HCT116 (cell line): Measurements from ENCODE around the gene PDE2A. TPM values are rescaled to one million over a fixed set of nuclear protein-coding genes. Genes with fewer than 3 reads are reported as not detected.

Experiments
- ATAC-seq: fragments of 200-7000 bp; cut with Tn5 transposase; 2 replicates; pipeline ENCODE4 v1.9.1; 2020; ENCODE audit warnings: mild to moderate bottlenecking, moderate library complexity
- BruUV-seq: library from RNA; stranded (reverse); fragments of 400-500 nt; replicated peaks from 2 replicates; lab custom pipeline; 2021; lab: Mats Ljungman, UMichigan
- CTCF ChIA-PET: fragments of 300-600 bp; sonication (Branson Sonifier 250); formaldehyde crosslinking; loops from one replicate; lab custom pipeline; 2021; ENCODE audit warnings: antibody characterized with exemption; lab: Charles Lee
- POLR2A ChIA-PET: fragments of 300-600, 350-600 bp; sonication (Branson Sonifier 250); formaldehyde crosslinking; loops from one replicate; lab custom pipeline; 2021; ENCODE audit warnings: antibody characterized with exemption; lab: Charles Lee
- RAD21 ChIA-PET, 2 experiments: fragments of 300-600 bp; sonication (Branson Sonifier 250); formaldehyde crosslinking; loops; one replicate each; lab custom pipeline; 2023; ENCODE audit warnings: low total read pairs in 2 of 2; ENCODE audit not compliant: uncharacterized antibody in 2 of 2, unreplicated experiment in 2 of 2, low non-redundant PET in 1 of 2; lab: Charles Lee
- DNase-seq: peaks from one replicate; pipeline ENCODE4 v3.0.0-alpha.2; 2010; ENCODE audit warnings: low read depth, low spot score
- H2AFZ ChIP-seq: fragments of 200-600 bp; shearing (Covaris generic), sonication (generic); 2 replicates; pipeline ENCODE4 v1.6.1; 2017; ENCODE audit warnings: low read depth, mixed run types, mixed read lengths, antibody characterized with exemption, low read length; ENCODE audit not compliant: poor library complexity, severe bottlenecking
- H3K27ac ChIP-seq: 2 replicates; pipeline ENCODE4 v1.5.1; 2012; ENCODE audit warnings: low read depth, low read length
- H3K27me3 ChIP-seq: fragments of 200-600 bp; sonication (generic); 2 replicates; pipeline ENCODE4 v1.6.1; 2016; ENCODE audit warnings: mixed run types, low read length, mixed read lengths; ENCODE audit not compliant: insufficient read depth
- H3K36me3 ChIP-seq, 2 experiments: fragments of 200-500 bp in 1 of 2; fragments of 200-600 bp in 1 of 2; sonication (Bioruptor generic) in 1 of 2; sonication (generic) in 1 of 2; 2 replicates each; pipeline versions ENCODE4 v1.5.1 to v1.6.1; 2014 to 2016; ENCODE audit warnings: low read length in 2 of 2, inconsistent platforms in 1 of 2, mixed read lengths in 1 of 2, mixed run types in 1 of 2; ENCODE audit not compliant: insufficient read depth in 2 of 2, control insufficient read depth in 1 of 2
- H3K4me1 ChIP-seq, 2 experiments: fragments of 200-600 bp in 1 of 2; sonication (generic) in 1 of 2; 2 replicates each; pipeline versions ENCODE4 v1.5.1 to v1.6.1; 2012 to 2017; ENCODE audit warnings: low read length in 2 of 2, inconsistent platforms in 1 of 2, mild to moderate bottlenecking in 1 of 2, mixed read lengths in 1 of 2, mixed run types in 1 of 2, moderate library complexity in 1 of 2; ENCODE audit not compliant: insufficient read depth in 2 of 2, control insufficient read depth in 1 of 2
- H3K4me2 ChIP-seq: fragments of 200-600 bp; sonication (generic); 2 replicates; pipeline ENCODE4 v1.6.1; 2017; ENCODE audit warnings: mixed run types, low read length, mixed read lengths
- H3K4me3 ChIP-seq, 2 experiments: fragments of 200-600 bp in 1 of 2; sonication (generic) in 1 of 2; replicated peaks in 1 of 2; 2 replicates each; pipeline ENCODE4 v1.5.1; 2011 to 2016; ENCODE audit warnings: low read length in 2 of 2, control low read depth in 1 of 2, low read depth in 1 of 2, mild to moderate bottlenecking in 1 of 2, mixed read lengths in 1 of 2, mixed run types in 1 of 2
- H3K79me2 ChIP-seq: fragments of 200-600 bp; sonication (generic); 2 replicates; pipeline ENCODE4 v1.6.1; 2017; ENCODE audit warnings: mild to moderate bottlenecking, mixed run types, low read length, moderate library complexity, mixed read lengths; ENCODE audit not compliant: insufficient read depth
- H3K9ac ChIP-seq: fragments of 200-600 bp; sonication (generic); 2 replicates; pipeline ENCODE4 v1.6.1; 2016; ENCODE audit warnings: low read length, mixed read lengths
- H3K9me2 ChIP-seq: fragments of 200-600 bp; sonication (generic), shearing (Covaris generic); 2 replicates; pipeline ENCODE4 v1.6.1; 2017; ENCODE audit warnings: mixed run types, mild to moderate bottlenecking, moderate library complexity; ENCODE audit not compliant: insufficient read depth
- H3K9me3 ChIP-seq, 2 experiments: fragments of 200-500 bp in 1 of 2; fragments of 200-600 bp in 1 of 2; sonication (Bioruptor generic) in 1 of 2; sonication (generic) in 1 of 2; 2 replicates each; pipeline ENCODE4 v1.6.1; 2014 to 2017; ENCODE audit warnings: low read length in 2 of 2, mixed read lengths in 2 of 2, inconsistent platforms in 1 of 2, low read depth in 1 of 2, mild to moderate bottlenecking in 1 of 2, mixed run types in 1 of 2, moderate library complexity in 1 of 2; ENCODE audit not compliant: control insufficient read depth in 1 of 2, insufficient read depth in 1 of 2
- H4K20me1 ChIP-seq: fragments of 200-600 bp; sonication (generic), shearing (Covaris generic); 2 replicates; pipeline ENCODE4 v1.6.1; 2017; ENCODE audit warnings: mixed run types, mild to moderate bottlenecking, moderate library complexity; ENCODE audit not compliant: insufficient read depth
- ELF1 ChIP-seq: IDR thresholded peaks from 2 replicates; pipeline ENCODE4 v1.6.1; 2012; ENCODE audit warnings: low read depth, borderline replicate concordance
- RAD21 ChIP-seq: IDR thresholded peaks from 2 replicates; pipeline ENCODE4 v1.6.1; 2012; ENCODE audit warnings: low read depth, mild to moderate bottlenecking
- REST ChIP-seq: IDR thresholded peaks from 2 replicates; pipeline ENCODE4 v1.6.1; 2012; ENCODE audit warnings: low read depth
- SIN3A ChIP-seq: IDR thresholded peaks from 2 replicates; pipeline ENCODE4 v1.6.1; 2012; ENCODE audit warnings: low read depth
- SRF ChIP-seq: IDR thresholded peaks from 2 replicates; pipeline ENCODE4 v1.6.1; 2012; ENCODE audit warnings: low read depth
- ZFX ChIP-seq: fragments of 450-650 bp; IDR thresholded peaks from 2 replicates; pipeline ENCODE4 v1.6.1; 2017
- intact Hi-C: fragments of 100-400 bp; cut with micrococcal nuclease; formaldehyde crosslinking; loops from 2 replicates; pipeline ENCODE4 v1.10.0; 2022
- total RNA-seq: library from RNA; stranded (reverse); gene quantifications from one replicate; pipeline ENCODE4 v1.2.1, GENCODE V29; 2021; ENCODE audit not compliant: unreplicated experiment
- TF ChIP-seq, protein P1 (sequence below), 3 experiments: fragments of 200-600 bp in 1 of 3; sonication (generic) in 1 of 3; IDR thresholded peaks in 2 of 3; conservative IDR thresholded peaks in 1 of 3; 2 replicates each; pipeline ENCODE4 v1.5.1; 2012 to 2017; ENCODE audit warnings: low read depth in 2 of 3, low read length in 2 of 3, antibody characterized with exemption in 1 of 3, borderline replicate concordance in 1 of 3, control low read depth in 1 of 3, mild to moderate bottlenecking in 1 of 3, mixed read lengths in 1 of 3, mixed run types in 1 of 3, moderate library complexity in 1 of 3; ENCODE audit not compliant: insufficient read depth in 1 of 3

The PDE2A gene
- total RNA-seq, 1 experiment from 2014 or later: 7.6 TPM

DNA sequence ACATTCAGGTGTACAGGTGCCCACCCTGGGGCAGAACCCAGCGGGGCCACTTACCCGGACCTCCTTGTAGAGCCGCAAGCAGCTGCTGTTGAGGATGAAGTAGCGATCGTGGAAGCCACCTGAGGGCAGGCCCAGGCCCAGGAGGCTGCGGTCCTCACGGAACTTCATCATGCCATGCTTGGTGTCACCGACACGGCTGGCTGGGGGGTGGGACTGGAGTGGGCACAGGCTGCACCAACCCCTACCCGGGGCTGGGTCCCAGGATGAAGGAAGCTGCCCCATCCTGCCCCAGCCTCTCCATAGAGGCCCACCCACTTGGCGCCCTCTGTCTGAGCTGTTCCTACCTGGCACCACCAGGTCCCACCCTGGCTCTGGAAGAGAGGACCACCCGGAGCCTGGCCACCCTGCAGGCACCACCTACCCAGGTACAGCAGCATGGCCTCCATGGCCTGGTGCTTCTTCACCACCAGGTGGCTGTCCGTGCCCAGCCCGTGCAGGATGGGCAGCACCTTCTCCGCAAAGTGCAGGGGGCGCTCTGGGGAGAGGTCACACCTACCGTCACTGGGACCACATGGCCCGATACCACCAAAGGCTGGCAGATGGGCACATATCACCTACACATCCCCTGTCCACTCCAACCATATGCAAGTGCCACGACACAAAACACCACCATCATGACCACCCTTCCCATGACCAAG lies 19.2 kb upstream of the PDE2A start:
- no peak overlapping the region for H3K4me2 ChIP-seq
- CTCF ChIA-PET: no interaction called here
- no peaks in the 10 kb centered on the region for H4K20me1 ChIP-seq
- TF ChIP-seq, protein P1, sequence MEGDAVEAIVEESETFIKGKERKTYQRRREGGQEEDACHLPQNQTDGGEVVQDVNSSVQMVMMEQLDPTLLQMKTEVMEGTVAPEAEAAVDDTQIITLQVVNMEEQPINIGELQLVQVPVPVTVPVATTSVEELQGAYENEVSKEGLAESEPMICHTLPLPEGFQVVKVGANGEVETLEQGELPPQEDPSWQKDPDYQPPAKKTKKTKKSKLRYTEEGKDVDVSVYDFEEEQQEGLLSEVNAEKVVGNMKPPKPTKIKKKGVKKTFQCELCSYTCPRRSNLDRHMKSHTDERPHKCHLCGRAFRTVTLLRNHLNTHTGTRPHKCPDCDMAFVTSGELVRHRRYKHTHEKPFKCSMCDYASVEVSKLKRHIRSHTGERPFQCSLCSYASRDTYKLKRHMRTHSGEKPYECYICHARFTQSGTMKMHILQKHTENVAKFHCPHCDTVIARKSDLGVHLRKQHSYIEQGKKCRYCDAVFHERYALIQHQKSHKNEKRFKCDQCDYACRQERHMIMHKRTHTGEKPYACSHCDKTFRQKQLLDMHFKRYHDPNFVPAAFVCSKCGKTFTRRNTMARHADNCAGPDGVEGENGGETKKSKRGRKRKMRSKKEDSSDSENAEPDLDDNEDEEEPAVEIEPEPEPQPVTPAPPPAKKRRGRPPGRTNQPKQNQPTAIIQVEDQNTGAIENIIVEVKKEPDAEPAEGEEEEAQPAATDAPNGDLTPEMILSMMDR (IDR thresholded peaks at IDR 0.05 in 2 of 3, conservative IDR thresholded peaks at IDR 0.05 in 1 of 3; ENCODE audit: borderline replicate concordance in 1 of 3, insufficient read depth in 1 of 3, low read depth in 2 of 3, low read length in 2 of 3): peak; percentile 26 to 67 (median 26); a peak in 5 of 6 replicates
- no peak for TF ChIP-seq ZFX
- TF ChIP-seq, all 23 proteins: peak for 1
- Histone ChIP-seq H3K9me3 (no peaks in the 10 kb centered on the region), H3K27ac (no peak overlapping the region), H3K4me1 (no peaks in the 10 kb centered on the region), H3K9me2 (no peaks in the 10 kb centered on the region), H3K27me3 (no peaks in the 10 kb centered on the region), H3K9ac (no peak overlapping the region), H3K36me3 (peaks cover 14% of the 10 kb centered on the region in 2 experiments; a peak in 2 of 4 replicates), H2AFZ (no peak overlapping the region), H3K4me3 (no peak overlapping the region), H3K79me2 (no peaks in the 10 kb centered on the region)
- POLR2A ChIA-PET: no interaction called here
- no peak for DNase-seq
- RAD21 ChIA-PET: no interaction called here
- ATAC-seq: peak; percentile 62
- intact Hi-C loops: no loop called here
- no TSS peak for BruUV-seq

GRCh38 chr11:72692498-72693237 lies 18.4 kb upstream of the PDE2A start:
- H3K27ac ChIP-seq: no peak overlapping the region
- POLR2A ChIA-PET: no interaction called here
- no peak overlapping the region for H3K4me2 ChIP-seq
- H3K27me3 ChIP-seq: no peaks in the 10 kb centered on the region
- ATAC-seq (no peak), DNase-seq (no peak)
- no peaks in the 10 kb centered on the region for H3K9me2 ChIP-seq
- TF ChIP-seq REST (no peak), RAD21 (no peak), SIN3A (no peak), ZFX (no peak), SRF (no peak), ELF1 (no peak)
- TF ChIP-seq, protein P1 (IDR thresholded peaks at IDR 0.05 in 2 of 3, conservative IDR thresholded peaks at IDR 0.05 in 1 of 3; ENCODE audit: borderline replicate concordance in 1 of 3, insufficient read depth in 1 of 3, low read depth in 2 of 3, low read length in 2 of 3): no peak
- no peaks in the 10 kb centered on the region for H3K9me3 ChIP-seq
- H3K4me3 ChIP-seq: no peak overlapping the region
- no peak overlapping the region for H2AFZ ChIP-seq
- H4K20me1 ChIP-seq: no peaks in the 10 kb centered on the region
- H3K9ac ChIP-seq: no peak overlapping the region
- no TSS peak for BruUV-seq
- no peaks in the 10 kb centered on the region for H3K4me1 ChIP-seq
- CTCF ChIA-PET: no interaction called here
- intact Hi-C loops: no loop called here
- no peaks in the 10 kb centered on the region for H3K79me2 ChIP-seq
- RAD21 ChIA-PET: no interaction called here
- peaks cover 14% of the 10 kb centered on the region in 2 experiments; a peak in 2 of 4 replicates for H3K36me3 ChIP-seq
